GM03348 (cell line): ENCODE data around the gene NAP1L4.

Experiments
- DNase-seq: peaks from one replicate; pipeline ENCODE4 v3.0.0; 2012; ENCODE audit warnings: low spot score

Gene NAP1L4

GRCh38 chr11:3010521-3011275 lies 18.6 kb upstream of the NAP1L4 start:
- DNase-seq: no peak

DNA sequence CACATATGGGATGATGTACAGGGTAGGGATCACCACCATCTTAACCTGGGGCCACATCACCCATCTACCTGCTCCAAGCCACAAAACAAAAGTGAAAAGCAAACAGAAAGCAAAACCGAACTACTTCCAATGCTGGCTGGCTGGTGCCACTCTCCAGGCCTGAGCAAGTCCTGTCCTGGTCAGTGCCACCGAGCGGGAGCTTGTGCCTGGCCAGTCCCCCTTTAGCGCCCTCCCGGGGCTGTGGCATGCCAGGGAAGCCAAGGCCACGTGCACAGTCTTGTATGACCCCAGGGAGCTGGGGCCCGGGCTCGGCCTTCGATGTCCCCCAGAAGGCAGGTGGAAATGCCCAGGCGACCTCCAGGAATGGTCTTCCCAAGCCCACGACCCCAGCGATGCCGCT lies 17.9 kb upstream of the NAP1L4 start:
- no peak for DNase-seq

DNA sequence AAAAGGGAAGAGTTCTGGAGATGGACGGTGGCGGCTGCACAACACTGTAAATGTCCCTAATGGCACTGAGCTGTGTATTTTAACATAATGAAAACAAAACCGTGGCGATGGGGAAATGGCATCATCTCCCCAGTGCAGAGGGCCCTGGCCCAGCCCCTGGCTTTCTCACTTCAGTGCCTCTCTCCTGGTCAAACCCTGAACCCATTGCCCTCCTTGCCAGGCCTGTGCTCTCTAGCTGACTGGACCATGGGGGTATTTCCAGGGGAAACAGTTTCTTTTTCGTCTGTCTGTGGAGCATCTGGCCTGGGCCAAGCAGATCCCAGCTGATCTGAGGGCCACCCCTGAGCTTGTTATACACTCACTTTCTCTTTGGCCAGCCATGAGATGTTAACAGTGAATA lies 17.4 kb upstream of the NAP1L4 start:
- DNase-seq: no peak

DNA sequence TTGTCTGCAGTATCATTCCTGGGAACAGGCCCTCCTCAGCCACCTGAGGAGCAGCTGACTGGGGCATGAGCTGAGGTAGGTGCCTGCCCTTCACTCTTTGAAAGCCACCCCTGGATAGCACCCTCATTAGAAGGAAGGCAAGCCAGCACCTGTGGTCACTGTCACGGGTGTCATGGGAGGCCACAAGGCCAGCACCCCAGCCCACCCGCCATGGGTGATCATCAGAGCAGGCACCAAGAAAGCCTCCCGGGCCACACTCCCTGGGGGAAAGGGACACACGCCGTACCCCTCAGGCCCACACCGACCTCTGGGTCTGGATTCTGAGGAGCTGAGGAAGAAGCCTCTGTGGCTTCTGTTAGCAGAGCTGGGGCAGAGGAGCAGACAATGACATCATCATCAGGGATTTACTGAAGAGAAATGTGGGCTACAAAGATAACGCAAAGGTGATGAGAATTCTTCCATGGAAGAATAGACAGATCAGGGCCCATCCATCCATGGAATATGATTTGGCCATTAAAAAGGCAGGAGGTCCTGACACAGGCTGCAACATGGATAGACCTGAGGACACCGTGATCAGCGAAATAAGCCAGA lies 16.7 kb upstream of the NAP1L4 start:
- no peak for DNase-seq

DNA sequence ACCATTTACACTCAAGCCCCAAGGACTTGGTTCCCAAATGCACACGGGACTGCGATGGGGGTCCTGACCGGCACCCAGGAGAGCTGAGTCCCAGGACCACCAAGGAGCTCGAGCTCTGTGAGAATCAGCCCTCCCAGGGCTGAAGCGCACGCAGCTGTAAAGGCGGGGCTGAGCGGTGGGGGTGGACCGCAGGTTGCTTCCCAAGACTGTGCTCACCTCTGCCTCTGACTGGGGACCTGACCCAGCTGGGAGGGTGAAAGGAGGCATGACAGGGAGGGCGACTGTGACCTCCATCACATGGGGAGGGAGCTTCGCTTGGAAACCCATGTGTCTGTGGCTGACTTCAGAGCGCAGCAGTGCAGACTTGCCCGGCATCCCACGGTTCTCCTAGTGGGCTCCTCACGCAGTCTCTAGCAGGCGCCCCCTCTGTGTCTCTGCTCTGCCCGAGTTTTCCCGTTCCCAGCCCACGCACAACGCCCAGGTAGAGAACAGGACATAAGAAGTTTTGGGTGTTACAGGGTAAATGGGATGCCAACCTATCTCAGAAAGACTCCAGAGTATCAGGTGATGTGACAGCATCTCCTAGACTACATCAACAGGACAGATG lies 15.4 kb upstream of the NAP1L4 start:
- no peak for DNase-seq

DNA sequence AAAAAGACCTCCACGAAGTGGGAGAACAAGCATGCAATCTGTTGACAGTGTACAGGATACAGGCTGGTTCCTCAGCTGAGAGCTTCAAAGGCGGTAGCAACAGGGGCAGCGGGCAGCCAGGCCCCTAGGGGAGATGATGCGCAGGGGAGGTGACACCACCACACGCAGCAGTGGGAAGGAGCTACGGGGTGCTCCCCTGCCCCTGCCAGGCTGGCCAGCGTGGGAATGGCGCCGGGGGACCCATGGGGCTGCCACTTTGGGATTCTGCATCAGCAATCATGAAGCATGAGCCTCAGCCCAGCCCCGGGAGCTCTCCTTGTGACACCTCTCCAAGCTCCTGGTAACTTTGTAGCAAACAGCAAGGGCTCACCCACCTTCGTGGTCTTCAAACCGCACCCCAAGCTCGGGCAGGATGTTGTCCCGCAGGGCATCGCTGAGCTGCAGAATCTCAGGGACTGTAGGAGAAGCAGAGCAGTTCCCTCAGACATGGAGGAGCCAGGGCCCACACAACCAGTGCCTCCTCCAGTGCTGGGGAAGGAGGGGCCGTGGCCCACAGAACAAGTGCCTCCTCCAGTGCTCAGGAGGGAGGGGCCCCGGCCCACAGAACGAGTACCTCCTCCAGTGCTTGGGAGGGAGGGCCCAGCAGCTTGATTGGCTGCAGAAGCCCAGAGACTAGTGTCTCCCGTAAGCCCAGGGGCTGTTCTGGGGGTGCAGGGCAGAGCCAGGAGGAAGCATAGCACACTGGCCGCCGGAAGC lies 14.6 kb upstream of the NAP1L4 start:
- no peak for DNase-seq

DNA sequence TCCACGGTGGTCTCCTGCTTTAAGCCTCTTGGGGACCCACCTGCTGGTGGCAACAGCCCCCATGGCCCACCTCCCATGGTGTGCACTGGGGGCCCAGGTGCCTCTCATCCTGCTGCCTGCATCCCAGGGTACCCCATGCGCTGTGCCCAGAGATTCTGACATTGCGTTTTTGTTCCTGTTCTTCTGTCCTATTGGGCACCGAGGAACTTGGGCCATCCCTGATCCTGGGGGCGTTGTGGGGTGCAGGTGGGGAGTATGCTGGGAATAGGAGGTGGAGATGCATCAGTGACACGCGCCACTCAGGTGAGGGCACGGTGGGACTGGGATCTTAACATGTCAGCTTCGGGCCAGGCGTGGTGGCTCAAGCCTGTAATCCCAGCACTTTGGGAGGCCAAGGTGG lies 12.4 kb upstream of the NAP1L4 start:
- no peak for DNase-seq

GRCh38 chr11:3003396-3004231 lies 11.5 kb upstream of the NAP1L4 start:
- no peak for DNase-seq

DNA sequence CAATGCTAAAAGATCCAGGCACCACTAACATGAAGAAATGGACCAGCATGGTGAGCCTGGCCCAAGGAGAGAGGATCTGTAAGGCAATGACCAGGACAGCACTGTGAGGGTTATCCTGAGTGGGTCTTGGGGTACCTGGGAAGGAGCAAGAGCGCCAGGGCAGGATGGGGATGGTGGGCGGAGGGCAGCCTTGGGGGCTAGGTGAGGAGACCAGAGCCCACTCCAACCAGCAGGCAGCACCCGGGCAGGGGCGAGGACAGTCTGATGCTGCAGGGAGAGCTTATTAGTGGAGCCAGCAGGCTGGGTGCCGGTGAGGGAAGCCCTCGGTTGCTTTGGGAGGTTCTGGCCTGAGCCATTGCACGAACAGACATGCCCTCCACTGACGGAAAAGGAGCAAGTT lies 10.7 kb upstream of the NAP1L4 start:
- DNase-seq: no peak

- no peak for DNase-seq
These were observed 10.3 kb upstream of the NAP1L4 start for GRCh38 chr11:3002351-3002861.

- DNase-seq: no peak
These were observed 9.4 kb upstream of the NAP1L4 start for GRCh38 chr11:3001496-3001895.

GRCh38 chr11:3000032-3000961 lies 8.2 kb upstream of the NAP1L4 start:
- no peak for DNase-seq

DNA sequence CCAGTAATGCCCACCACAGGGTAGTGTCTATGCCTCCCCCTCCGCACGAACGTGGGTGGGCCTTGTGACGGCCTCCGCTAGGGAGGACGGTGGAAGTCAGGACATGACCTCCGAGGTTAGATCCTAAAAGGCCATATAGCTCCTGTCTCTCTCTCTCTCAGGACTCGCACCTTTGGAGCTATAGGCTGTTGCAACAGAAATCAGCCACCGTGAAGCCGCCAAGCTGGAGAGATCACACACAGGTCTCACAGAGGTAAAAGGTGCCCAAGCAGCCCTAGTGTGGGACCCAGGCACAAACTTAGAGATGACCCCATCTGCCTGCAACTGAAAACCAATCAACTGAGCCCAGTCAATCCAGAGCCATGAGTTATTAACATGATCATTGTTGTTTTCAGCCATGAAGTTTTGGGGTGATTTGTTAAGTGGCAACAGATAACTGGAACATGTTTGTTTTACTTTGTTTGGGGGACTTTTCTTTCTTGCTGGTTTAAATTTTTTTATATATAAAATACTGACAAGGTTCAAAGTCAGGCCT lies 7.4 kb upstream of the NAP1L4 start:
- DNase-seq: no peak

GRCh38 chr11:2998073-2998850 lies 6.1 kb upstream of the NAP1L4 start:
- DNase-seq: no peak

DNA sequence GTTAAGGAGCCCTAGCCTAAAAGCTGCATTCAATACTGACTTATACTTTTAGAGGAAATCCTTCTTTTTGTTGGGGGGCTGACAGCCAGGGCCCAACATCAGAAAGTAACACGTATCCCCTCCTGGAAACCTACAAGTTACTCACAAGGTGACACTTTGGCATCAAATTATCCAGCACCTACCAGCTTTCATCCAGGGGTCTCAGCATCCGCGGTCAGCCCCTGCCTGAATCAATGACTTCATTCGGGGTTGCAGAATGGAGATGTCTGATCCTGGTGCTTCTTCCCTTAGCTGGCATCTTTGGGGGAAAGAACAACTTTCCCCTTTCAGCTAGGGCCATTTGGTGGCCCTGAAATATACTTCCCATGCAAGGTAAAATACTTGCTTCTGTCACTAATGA lies 5.3 kb upstream of the NAP1L4 start:
- DNase-seq: no peak

DNA sequence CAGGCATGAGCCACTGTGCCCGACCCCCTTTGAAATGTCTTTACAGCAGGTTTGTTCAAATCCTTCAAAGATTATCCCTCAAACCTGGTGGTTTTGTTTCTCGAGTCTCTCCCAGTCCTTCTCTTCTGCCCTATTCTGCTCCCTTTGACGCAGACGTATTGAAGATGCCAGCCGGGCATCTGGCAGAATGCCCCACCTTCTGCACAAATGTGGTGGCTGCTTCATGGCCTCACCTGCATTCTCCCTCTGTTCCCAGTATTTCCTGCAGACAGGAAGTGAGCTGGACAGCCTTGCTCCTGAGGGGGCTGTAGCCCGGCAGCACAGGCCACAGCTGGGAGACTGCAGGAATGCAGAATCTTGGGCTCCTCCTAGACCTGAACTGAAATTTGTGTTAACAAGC lies 4.8 kb upstream of the NAP1L4 start:
- no peak for DNase-seq

GRCh38 chr11:2995893-2996554 lies 3.9 kb upstream of the NAP1L4 start:
- no peak for DNase-seq

DNA sequence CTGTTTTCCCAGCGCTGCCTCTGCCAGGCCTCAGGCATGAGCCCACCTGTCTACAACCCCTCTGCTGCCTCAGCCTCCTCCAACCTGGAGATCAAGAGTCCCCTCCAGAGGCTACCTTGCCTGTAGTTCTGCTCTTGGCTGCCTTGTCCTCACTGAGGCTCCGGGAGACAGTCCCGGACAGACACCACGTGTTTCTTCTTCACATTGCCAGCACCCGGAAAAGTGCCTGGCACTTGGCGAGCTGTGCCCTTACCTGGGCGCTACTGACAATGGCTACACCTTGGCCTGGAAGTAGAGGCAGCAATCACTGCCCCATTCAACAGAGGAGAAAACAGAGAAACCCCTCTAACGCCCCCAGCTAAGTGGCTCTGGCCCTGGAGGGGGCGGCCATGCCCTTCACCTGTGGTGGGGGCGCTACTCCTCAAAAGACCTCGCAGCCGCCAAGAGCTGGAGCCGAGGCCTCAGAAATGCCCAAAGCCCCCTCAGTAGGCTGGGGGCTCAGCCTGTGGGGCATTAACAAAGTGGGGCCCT lies 3.0 kb upstream of the NAP1L4 start:
- DNase-seq: no peak

GRCh38 chr11:2994336-2994730 lies 2.2 kb upstream of the NAP1L4 start:
- DNase-seq: no peak
